Kidney (tissue), 14 donors: ENCODE measurements around the gene VPS39. TPM values are rescaled to one million over a fixed set of nuclear protein-coding genes. Genes with fewer than 3 reads are reported as not detected.

Experiments used
- DNase-seq, 5 donors: peaks; one replicate each; pipeline ENCODE4 v3.0.0-alpha.2; 2013 to 2020
- FAIRE-seq: peaks from 2 replicates; lab custom pipeline; 2012; peaks lifted over from hg19 to GRCh38; lab: Jason Lieb, UNC
- H3K27ac ChIP-seq, 2 donors: one replicate each; pipeline ENCODE4 v1.7.0; 2013; ENCODE audit warnings: low read depth in 2 of 2, low read length in 2 of 2, inconsistent platforms in 1 of 2
- H3K27me3 ChIP-seq: one replicate; pipeline ENCODE4 v1.7.1; 2013; ENCODE audit warnings: low read length, inconsistent platforms; ENCODE audit not compliant: control insufficient read depth, insufficient read depth
- H3K36me3 ChIP-seq, 3 donors: one replicate each; pipeline versions ENCODE4 v1.7.0 to v1.7.1; 2013; ENCODE audit warnings: low read length in 3 of 3, control low read depth in 1 of 3, inconsistent platforms in 1 of 3; ENCODE audit not compliant: insufficient read depth in 3 of 3, control insufficient read depth in 2 of 3
- H3K4me1 ChIP-seq, 3 donors: one replicate each; pipeline versions ENCODE4 v1.7.0 to v1.7.1; 2013; ENCODE audit warnings: low read length in 3 of 3, inconsistent platforms in 1 of 3, low read depth in 1 of 3; ENCODE audit not compliant: control insufficient read depth in 2 of 3, insufficient read depth in 2 of 3
- H3K4me3 ChIP-seq, 3 donors: one replicate each; pipeline versions ENCODE4 v1.7.0 to v1.8.1; 2013; ENCODE audit warnings: low read length in 3 of 3, control low read depth in 1 of 3, inconsistent platforms in 1 of 3
- H3K9ac ChIP-seq, 3 donors: one replicate each; pipeline versions ENCODE4 v1.7.0 to v1.7.1; 2013; ENCODE audit warnings: low read length in 3 of 3, control low read depth in 1 of 3, inconsistent platforms in 1 of 3
- H3K9me3 ChIP-seq, 3 donors: one replicate each; pipeline versions ENCODE4 v1.7.0 to v1.7.1; 2013; ENCODE audit warnings: low read length in 3 of 3, control low read depth in 1 of 3, inconsistent platforms in 1 of 3; ENCODE audit not compliant: control insufficient read depth in 2 of 3, insufficient read depth in 1 of 3
- intact Hi-C: fragments of 100-400 bp; cut with DNase I; formaldehyde crosslinking; loops from one replicate; pipeline ENCODE4 v1.11.1; 2022
- polyA plus RNA-seq: library from polyadenylated mRNA; stranded (reverse); fragments of 350-450 nt; fragmentation: Illumina TruSeq; extraction: RNeasy Lipid Tissue Mini Kit (QIAGEN cat#74804); gene quantifications from one replicate; pipeline ENCODE4 v1.2.3, GENCODE V29; 2014; ENCODE audit warnings: low read depth, low replicate concordance; ENCODE audit not compliant: insufficient read depth
- total RNA-seq: library from RNA; stranded (reverse); fragmentation: NEBNext Ultra II Directional; extraction: Animal tissue kit (Norgen Biotek cat#: 25700); gene quantifications from one replicate; pipeline ENCODE4 v1.2.1, GENCODE V29; 2021
- TF ChIP-seq, protein P1 (sequence below): IDR thresholded peaks from 3 replicates; pipeline ENCODE4 v1.5.1; 2012; ENCODE audit warnings: mild to moderate bottlenecking, moderate library complexity, borderline replicate concordance; ENCODE audit not compliant: insufficient read depth; ENCODE audit errors: extremely low read depth
- donor health status: control.
- donor health status: control.
- donor health status: control.
- donor health status: control.
- donor health status: control.
- donor health status: DM: yes; HTN: yes; CAD: no.
- donor health status: Normal renal cell carcinoma (clear cell type).

Gene VPS39
- total and polyA plus RNA-seq, 2 donors from 2014 or later, result 33.1 to 70.9 TPM

- peaks cover 0 to 13% (median 5%) of the 10 kb centered on the region in 3 donors for H3K4me1 ChIP-seq
- no peak overlapping the region for H3K9ac ChIP-seq
- no peaks in the 10 kb centered on the region for H3K36me3 ChIP-seq
- no peaks in the 10 kb centered on the region for H3K9me3 ChIP-seq
- no peak overlapping the region for H3K4me3 ChIP-seq
- FAIRE-seq (no peak), DNase-seq (no peak)
- no peaks in the 10 kb centered on the region for H3K27me3 ChIP-seq
- no peak overlapping the region for H3K27ac ChIP-seq
- TF ChIP-seq, protein P1, sequence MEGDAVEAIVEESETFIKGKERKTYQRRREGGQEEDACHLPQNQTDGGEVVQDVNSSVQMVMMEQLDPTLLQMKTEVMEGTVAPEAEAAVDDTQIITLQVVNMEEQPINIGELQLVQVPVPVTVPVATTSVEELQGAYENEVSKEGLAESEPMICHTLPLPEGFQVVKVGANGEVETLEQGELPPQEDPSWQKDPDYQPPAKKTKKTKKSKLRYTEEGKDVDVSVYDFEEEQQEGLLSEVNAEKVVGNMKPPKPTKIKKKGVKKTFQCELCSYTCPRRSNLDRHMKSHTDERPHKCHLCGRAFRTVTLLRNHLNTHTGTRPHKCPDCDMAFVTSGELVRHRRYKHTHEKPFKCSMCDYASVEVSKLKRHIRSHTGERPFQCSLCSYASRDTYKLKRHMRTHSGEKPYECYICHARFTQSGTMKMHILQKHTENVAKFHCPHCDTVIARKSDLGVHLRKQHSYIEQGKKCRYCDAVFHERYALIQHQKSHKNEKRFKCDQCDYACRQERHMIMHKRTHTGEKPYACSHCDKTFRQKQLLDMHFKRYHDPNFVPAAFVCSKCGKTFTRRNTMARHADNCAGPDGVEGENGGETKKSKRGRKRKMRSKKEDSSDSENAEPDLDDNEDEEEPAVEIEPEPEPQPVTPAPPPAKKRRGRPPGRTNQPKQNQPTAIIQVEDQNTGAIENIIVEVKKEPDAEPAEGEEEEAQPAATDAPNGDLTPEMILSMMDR, result no peak
- intact Hi-C loops, result no loop called here
Observed at GRCh38 chr15:42147431-42147735, 60.7 kb downstream of the VPS39 start.

GRCh38 chr15:42146551-42147430 is 61.3 kb downstream of the VPS39 start:
- Histone ChIP-seq H3K4me3 (no peak overlapping the region), H3K36me3 (no peaks in the 10 kb centered on the region), H3K27ac (no peak overlapping the region), H3K9me3 (no peaks in the 10 kb centered on the region), H3K9ac (no peak overlapping the region), H3K4me1 (peaks cover 0 to 12% (median 4%) of the 10 kb centered on the region in 3 donors), H3K27me3 (no peaks in the 10 kb centered on the region)
- no peak for FAIRE-seq
- TF ChIP-seq, protein P1, result no peak
- peak in 3 of 5 donors; percentile 56 to 71 (median 61) for DNase-seq
- intact Hi-C loops, result no loop called here

GRCh38 chr15:42145546-42146455 is 62.3 kb downstream of the VPS39 start:
- no peaks in the 10 kb centered on the region for H3K9me3 ChIP-seq
- H3K9ac ChIP-seq, result no peak overlapping the region
- no peaks in the 10 kb centered on the region for H3K27me3 ChIP-seq
- FAIRE-seq (no peak), DNase-seq (peak in 2 of 5 donors; percentile 30 to 47)
- peaks cover 0 to 7% (median 0%) of the 10 kb centered on the region in 3 donors for H3K4me1 ChIP-seq
- no peaks in the 10 kb centered on the region for H3K36me3 ChIP-seq
- TF ChIP-seq, protein P1, result no peak
- no peak overlapping the region for H3K4me3 ChIP-seq
- intact Hi-C loops, result no loop called here
- H3K27ac ChIP-seq, result no peak overlapping the region
